Measurements from ENCODE around the gene MAPK8IP2.

The MAPK8IP2 gene

GRCh38 chr22:50600538-50600937 is at the start of gene MAPK8IP2:
Gene MAPK8IP2 (plus strand): TSS chr22:50600793. CDS start chr22:50600819, 26 bp downstream.
- DNase-seq (ENCODE audit: low read depth), result no peak

GRCh38 chr22:50551160-50551752 is 49.3 kb upstream of the MAPK8IP2 start:
- no peak for DNase-seq (ENCODE audit: low read depth)

- no peak for DNase-seq (ENCODE audit: low read depth)
Measured at GRCh38 chr22:50553310-50553709, 47.3 kb upstream of the MAPK8IP2 start.

GRCh38 chr22:50556703-50557102 is 43.9 kb upstream of the MAPK8IP2 start:
- DNase-seq (ENCODE audit: low read depth), result no peak

GRCh38 chr22:50560034-50560433 is 40.6 kb upstream of the MAPK8IP2 start:
- DNase-seq (ENCODE audit: low read depth), result no peak

GRCh38 chr22:50561401-50562358 is 38.9 kb upstream of the MAPK8IP2 start:
- DNase-seq (ENCODE audit: low read depth), result no peak

- peak; percentile 86 for DNase-seq (ENCODE audit: low read depth)
Measured at GRCh38 chr22:50562523-50563412, 37.8 kb upstream of the MAPK8IP2 start, which contains the start of gene SYCE3. Gene SYCE3 (minus strand): TSS chr22:50562919. CDS start chr22:50556405, 6,514 bp downstream.

- no peak for DNase-seq (ENCODE audit: low read depth)
Measured at GRCh38 chr22:50563413-50564160, 37.0 kb upstream of the MAPK8IP2 start.

GRCh38 chr22:50564289-50564688 is 36.3 kb upstream of the MAPK8IP2 start:
- DNase-seq (ENCODE audit: low read depth), result no peak

- DNase-seq (ENCODE audit: low read depth), result no peak
Measured at GRCh38 chr22:50567721-50568252, 32.8 kb upstream of the MAPK8IP2 start.

GRCh38 chr22:50568626-50569025 is 32.0 kb upstream of the MAPK8IP2 start:
- no peak for DNase-seq (ENCODE audit: low read depth)

- DNase-seq (ENCODE audit: low read depth), result no peak
Measured at GRCh38 chr22:50569041-50569459, 31.5 kb upstream of the MAPK8IP2 start.

- DNase-seq (ENCODE audit: low read depth), result no peak
Measured at GRCh38 chr22:50569896-50570535, 30.6 kb upstream of the MAPK8IP2 start.

- DNase-seq (ENCODE audit: low read depth), result no peak
Measured at GRCh38 chr22:50570861-50571260, 29.7 kb upstream of the MAPK8IP2 start.

- DNase-seq (ENCODE audit: low read depth), result no peak
Measured at GRCh38 chr22:50571264-50572175, 29.1 kb upstream of the MAPK8IP2 start.

- DNase-seq (ENCODE audit: low read depth), result no peak
Measured at GRCh38 chr22:50572965-50573364, 27.6 kb upstream of the MAPK8IP2 start.

GRCh38 chr22:50573491-50574382 is 26.9 kb upstream of the MAPK8IP2 start:
- no peak for DNase-seq (ENCODE audit: low read depth)

- DNase-seq (ENCODE audit: low read depth), result no peak
Measured at GRCh38 chr22:50574383-50574755, 26.2 kb upstream of the MAPK8IP2 start.
